MCF 10A (cell line): ENCODE measurements around the gene TTC7B. TPM values are rescaled to one million over a fixed set of nuclear protein-coding genes. Genes with fewer than 3 reads are reported as not detected.

Experiments used
- BruUV-seq: library from RNA; stranded (reverse); fragments of 400-500 nt; replicated peaks from 2 replicates; lab custom pipeline; 2021; lab: Mats Ljungman, UMichigan
- CTCF ChIA-PET: fragments of 300-600 bp; sonication (Branson Sonifier 250); formaldehyde crosslinking; extraction: SDS; loops from one replicate; lab custom pipeline; 2021; ENCODE audit warnings: antibody characterized with exemption, inconsistent platforms; lab: Yijun Ruan, JAX
- POLR2A ChIA-PET: fragments of 300-600, 350-650 bp; sonication (Branson Sonifier 250); formaldehyde crosslinking; extraction: SDS; loops from one replicate; lab custom pipeline; 2020; ENCODE audit warnings: antibody characterized with exemption, inconsistent platforms; lab: Yijun Ruan, JAX
- DNase-seq: peaks from one replicate; pipeline ENCODE4 v3.0.0-alpha.2; 2018; ENCODE audit not compliant: unreplicated experiment
- H3K27ac Mint-ChIP-seq: one replicate; pipeline ENCODE4 v1.8.0; 2022; ENCODE audit warnings: mild to moderate bottlenecking, low read depth, mixed read lengths; ENCODE audit not compliant: unreplicated experiment
- H3K27me3 Mint-ChIP-seq: one replicate; pipeline ENCODE4 v1.8.0; 2022; ENCODE audit warnings: mixed read lengths; ENCODE audit not compliant: insufficient read depth, unreplicated experiment
- H3K36me3 Mint-ChIP-seq: one replicate; pipeline ENCODE4 v1.8.0; 2022; ENCODE audit warnings: mild to moderate bottlenecking, moderate library complexity, mixed read lengths; ENCODE audit not compliant: insufficient read depth, unreplicated experiment
- H3K4me1 Mint-ChIP-seq: one replicate; pipeline ENCODE4 v1.8.0; 2022; ENCODE audit warnings: mixed read lengths; ENCODE audit not compliant: insufficient read depth, unreplicated experiment
- H3K4me3 Mint-ChIP-seq: one replicate; pipeline ENCODE4 v1.8.0; 2022; ENCODE audit warnings: mild to moderate bottlenecking, moderate library complexity, mixed read lengths; ENCODE audit not compliant: unreplicated experiment
- H3K9me3 Mint-ChIP-seq: one replicate; pipeline ENCODE4 v1.8.0; 2022; ENCODE audit warnings: mixed read lengths; ENCODE audit not compliant: unreplicated experiment
- CTCF ChIP-seq: fragments of 200-600 bp; IDR thresholded peaks from one replicate; pipeline ENCODE4 v1.8.0; 2022; ENCODE audit warnings: antibody characterized with exemption, mild to moderate bottlenecking; ENCODE audit not compliant: unreplicated experiment
- intact Hi-C: fragments of 100-400 bp; cut with micrococcal nuclease; formaldehyde crosslinking; loops from 2 replicates; pipeline ENCODE4 v1.14.1; 2022
- total RNA-seq: library from RNA; stranded (reverse); gene quantifications from 2 replicates; pipeline ENCODE4 v1.2.3, GENCODE V29; 2022

The TTC7B gene
- total RNA-seq, 1 experiment from 2014 or later, result 31.1 TPM

- no TSS peak for BruUV-seq
- Mint-ChIP-seq H3K27ac (no peak overlapping the region), H3K9me3 (no peaks in the 10 kb centered on the region), H3K4me1 (no peaks in the 10 kb centered on the region), H3K4me3 (no peak overlapping the region), H3K27me3 (peaks cover 16% of the 10 kb centered on the region), H3K36me3 (no peaks in the 10 kb centered on the region)
- ChIA-PET CTCF (interaction anchor here (0.6 kb wide), 1 partner anchor 191 kb away, joined by 3 read pairs; no protein-coding TSS in a partner anchor), POLR2A (no interaction called here)
- TF ChIP-seq CTCF, result no peak
- intact Hi-C loops, result no loop called here
- DNase-seq, result no peak
Measured at GRCh38 chr14:90489916-90490719, 326.1 kb downstream of the TTC7B start.

DNA sequence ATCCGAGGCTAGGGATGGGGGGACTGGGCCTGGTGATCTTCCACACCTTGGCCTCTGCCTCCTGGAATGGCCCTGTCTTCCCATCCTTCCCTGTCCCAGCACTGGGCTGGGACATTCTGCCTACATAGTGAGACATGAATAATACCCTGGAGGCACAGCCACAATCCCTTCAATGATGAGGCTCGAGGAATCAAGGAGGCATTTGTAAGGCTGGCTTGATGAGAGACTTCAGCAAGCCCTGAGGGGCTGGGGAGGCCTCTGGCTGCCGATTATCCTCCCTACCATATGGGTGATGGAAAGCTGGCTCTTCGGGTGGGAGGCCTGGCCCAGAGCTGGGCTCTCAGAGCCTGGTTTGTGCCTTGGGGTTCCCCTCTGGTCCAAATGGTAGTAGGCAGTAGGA lies 326.9 kb downstream of the TTC7B start:
- Mint-ChIP-seq H3K36me3 (no peaks in the 10 kb centered on the region), H3K4me3 (no peak overlapping the region), H3K4me1 (no peaks in the 10 kb centered on the region), H3K27me3 (peaks cover 16% of the 10 kb centered on the region), H3K9me3 (no peaks in the 10 kb centered on the region), H3K27ac (no peak overlapping the region)
- ChIA-PET CTCF (interaction anchor here (0.6 kb wide), 1 partner anchor 192 kb away, joined by 3 read pairs; no protein-coding TSS in a partner anchor), POLR2A (no interaction called here)
- intact Hi-C loops, result no loop called here
- no TSS peak for BruUV-seq
- DNase-seq, result no peak
- no peak for TF ChIP-seq CTCF

DNA sequence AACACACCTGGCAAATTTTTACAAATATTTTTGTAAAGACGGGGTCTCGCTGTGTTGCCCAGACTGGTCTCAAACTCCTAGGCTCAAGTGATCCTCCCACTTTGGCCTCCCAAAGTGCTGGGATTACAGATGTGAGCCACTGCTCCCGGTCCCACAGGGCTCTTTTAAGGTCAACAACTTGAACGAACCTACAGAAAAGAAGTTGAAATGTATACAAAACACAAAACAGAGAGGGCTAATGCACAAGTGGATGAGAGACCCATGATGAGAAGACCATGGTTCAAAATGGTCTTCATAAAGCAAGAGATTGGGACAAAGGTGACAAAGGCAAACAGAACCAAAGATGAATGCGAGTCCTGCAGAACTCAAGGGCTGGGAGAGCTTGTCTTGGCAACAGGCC lies 328.0 kb downstream of the TTC7B start:
- no peaks in the 10 kb centered on the region for H3K9me3 Mint-ChIP-seq
- H3K4me1 Mint-ChIP-seq, result no peaks in the 10 kb centered on the region
- POLR2A ChIA-PET, result no interaction called here
- no peak for DNase-seq
- intact Hi-C loops, result no loop called here
- peaks cover 16% of the 10 kb centered on the region for H3K27me3 Mint-ChIP-seq
- H3K4me3 Mint-ChIP-seq, result no peak overlapping the region
- CTCF ChIA-PET, result no interaction called here
- no peak for TF ChIP-seq CTCF
- BruUV-seq, result no TSS peak
- H3K27ac Mint-ChIP-seq, result no peak overlapping the region
- no peaks in the 10 kb centered on the region for H3K36me3 Mint-ChIP-seq

- DNase-seq, result no peak
- no peak for TF ChIP-seq CTCF
- CTCF ChIA-PET, result interaction anchor here (1.1 kb wide), 1 partner anchor 11 kb away, joined by 4 read pairs; no protein-coding TSS in a partner anchor
- Mint-ChIP-seq H3K27ac (no peak overlapping the region), H3K4me1 (no peaks in the 10 kb centered on the region), H3K9me3 (no peaks in the 10 kb centered on the region), H3K27me3 (peaks cover 16% of the 10 kb centered on the region), H3K4me3 (no peak overlapping the region), H3K36me3 (no peaks in the 10 kb centered on the region)
- intact Hi-C loops, result no loop called here
- POLR2A ChIA-PET, result no interaction called here
- BruUV-seq, result no TSS peak
Measured at GRCh38 chr14:90487462-90487861, 328.8 kb downstream of the TTC7B start.
